ENCODE measurements around the gene DHTKD1.

The DHTKD1 gene

DNA sequence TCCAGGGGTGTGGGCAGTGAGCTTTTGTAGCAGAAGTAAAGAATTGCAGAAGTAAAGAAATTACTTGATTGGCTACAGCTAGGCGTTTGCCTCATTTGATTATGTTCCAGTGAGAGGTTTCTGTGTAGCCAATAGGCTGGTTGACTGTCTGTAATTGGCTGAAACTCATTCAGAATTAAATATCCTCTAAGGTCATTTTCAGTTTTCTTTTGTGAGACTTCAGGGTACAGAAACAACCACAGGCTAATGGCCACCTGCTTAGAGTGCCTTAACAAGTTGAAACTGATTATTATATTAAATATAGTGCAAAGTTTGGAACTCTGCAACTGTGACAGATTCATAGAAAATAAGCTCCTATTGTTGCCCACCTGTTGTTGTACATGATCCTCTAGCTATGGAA is 71.3 kb downstream of the DHTKD1 start:
- TF ChIP-seq, protein P1, sequence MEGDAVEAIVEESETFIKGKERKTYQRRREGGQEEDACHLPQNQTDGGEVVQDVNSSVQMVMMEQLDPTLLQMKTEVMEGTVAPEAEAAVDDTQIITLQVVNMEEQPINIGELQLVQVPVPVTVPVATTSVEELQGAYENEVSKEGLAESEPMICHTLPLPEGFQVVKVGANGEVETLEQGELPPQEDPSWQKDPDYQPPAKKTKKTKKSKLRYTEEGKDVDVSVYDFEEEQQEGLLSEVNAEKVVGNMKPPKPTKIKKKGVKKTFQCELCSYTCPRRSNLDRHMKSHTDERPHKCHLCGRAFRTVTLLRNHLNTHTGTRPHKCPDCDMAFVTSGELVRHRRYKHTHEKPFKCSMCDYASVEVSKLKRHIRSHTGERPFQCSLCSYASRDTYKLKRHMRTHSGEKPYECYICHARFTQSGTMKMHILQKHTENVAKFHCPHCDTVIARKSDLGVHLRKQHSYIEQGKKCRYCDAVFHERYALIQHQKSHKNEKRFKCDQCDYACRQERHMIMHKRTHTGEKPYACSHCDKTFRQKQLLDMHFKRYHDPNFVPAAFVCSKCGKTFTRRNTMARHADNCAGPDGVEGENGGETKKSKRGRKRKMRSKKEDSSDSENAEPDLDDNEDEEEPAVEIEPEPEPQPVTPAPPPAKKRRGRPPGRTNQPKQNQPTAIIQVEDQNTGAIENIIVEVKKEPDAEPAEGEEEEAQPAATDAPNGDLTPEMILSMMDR (IDR thresholded peaks at IDR 0.05; ENCODE audit: insufficient read depth, low read depth, low read length, missing control alignments) = no peak
- H3K4me3 ChIP-seq (ENCODE audit: low read length) = no peak overlapping the region
- DNase-seq (ENCODE audit: low read depth) = no peak

DNA sequence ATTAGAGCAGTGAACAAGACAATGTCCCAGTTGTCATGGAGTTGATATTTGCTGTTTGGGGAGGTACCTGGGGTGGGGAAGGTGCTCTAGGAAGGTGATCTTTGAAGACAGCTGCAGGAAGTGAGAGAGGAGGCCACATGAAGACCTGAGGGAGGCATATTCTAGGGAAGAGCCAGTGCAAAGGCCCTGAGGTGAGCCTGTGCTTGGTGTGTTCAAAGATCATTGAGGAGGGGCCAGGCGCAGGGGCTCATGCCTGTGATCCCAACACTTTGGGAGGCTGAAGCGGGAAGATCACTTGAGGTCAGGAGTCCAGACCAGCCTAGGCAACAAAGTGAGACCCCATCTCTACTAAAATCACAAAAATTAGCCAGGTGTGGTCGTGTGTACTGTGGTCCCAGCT is 75.8 kb downstream of the DHTKD1 start:
- H3K4me3 ChIP-seq (ENCODE audit: low read length) = no peak overlapping the region
- TF ChIP-seq, protein P1 (IDR thresholded peaks at IDR 0.05; ENCODE audit: insufficient read depth, low read depth, low read length, missing control alignments) = no peak
- DNase-seq (ENCODE audit: low read depth) = no peak

DNA sequence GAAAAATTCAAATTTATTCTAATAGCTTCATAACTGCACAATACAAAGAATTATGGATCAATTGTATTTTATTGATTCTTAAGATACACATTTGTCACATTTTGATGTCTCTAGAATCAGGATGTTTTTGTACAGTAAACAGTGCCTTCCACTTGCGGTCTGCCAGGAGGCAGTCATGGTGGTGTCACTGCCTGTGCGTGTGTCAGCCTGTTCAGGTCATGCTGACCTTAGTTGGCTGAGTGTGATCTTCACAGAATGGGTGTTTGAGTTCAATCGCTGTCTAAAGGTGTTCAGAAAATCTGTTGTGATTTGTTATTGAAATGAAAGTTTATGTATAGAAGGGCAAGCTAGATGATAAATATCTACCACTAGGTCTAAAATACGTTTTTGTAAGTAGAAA is 81.4 kb downstream of the DHTKD1 start:
- H3K4me3 ChIP-seq (ENCODE audit: low read length) = no peak overlapping the region
- TF ChIP-seq, protein P1 (IDR thresholded peaks at IDR 0.05; ENCODE audit: insufficient read depth, low read depth, low read length, missing control alignments) = no peak
- DNase-seq (ENCODE audit: low read depth) = peak; percentile 59

DNA sequence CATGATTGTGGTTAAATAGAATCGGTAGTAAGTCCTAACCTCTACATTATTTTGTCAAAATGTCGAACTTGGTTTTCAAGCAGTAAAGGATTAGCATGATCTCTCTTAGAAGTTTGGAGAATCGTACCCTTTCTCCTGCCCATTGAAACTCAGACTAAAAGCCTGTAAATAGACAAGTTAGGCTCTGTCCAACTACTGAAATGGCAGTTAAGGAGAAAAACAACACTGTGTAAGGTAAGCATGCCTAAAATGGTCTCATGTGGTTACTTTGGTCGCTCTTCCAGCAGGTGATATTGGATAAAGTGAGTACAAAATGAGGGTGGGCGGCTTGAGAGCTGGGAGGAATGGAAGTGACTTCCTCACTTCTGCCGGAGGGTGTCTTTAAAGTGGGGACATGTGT is 85.8 kb downstream of the DHTKD1 start:
- TF ChIP-seq, protein P1 (IDR thresholded peaks at IDR 0.05; ENCODE audit: insufficient read depth, low read depth, low read length, missing control alignments) = no peak
- no peak overlapping the region for H3K4me3 ChIP-seq (ENCODE audit: low read length)
- DNase-seq (ENCODE audit: low read depth) = no peak

DNA sequence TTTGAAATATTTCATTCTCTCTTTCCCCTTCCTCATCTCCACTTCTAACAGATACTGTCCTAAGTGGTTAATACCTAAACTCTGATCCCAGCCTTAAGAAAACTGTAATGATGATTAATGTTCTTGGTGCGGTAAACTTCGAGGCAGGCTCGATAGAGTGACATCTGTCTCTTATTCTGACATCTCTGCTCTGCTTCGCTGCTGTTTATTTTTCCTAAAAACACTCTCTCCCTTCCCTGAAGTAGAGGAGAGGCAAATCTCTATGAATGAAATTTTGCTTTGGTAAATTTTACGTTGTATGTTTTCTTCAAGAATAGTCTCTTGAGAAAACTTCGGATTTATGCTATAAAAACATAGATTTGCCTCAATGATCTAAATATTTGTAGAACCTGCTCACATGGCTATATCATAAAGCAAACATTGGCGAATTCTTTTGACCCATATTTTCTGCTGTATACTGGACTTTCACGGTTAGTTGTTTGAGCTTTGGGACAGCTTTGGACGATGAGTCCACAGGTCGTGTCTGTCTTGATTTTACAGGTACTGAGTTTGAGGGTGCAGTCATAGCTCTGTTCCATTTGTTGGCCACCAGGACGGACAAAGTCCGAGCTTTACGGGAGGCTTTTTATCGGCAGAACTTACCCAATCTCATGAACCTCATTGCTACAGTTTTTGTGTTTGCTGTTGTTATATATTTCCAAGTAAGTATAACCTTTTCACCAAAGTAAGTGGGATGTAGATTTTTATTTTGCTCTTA is 87.8 kb downstream of the DHTKD1 start:
- no peak overlapping the region for H3K4me3 ChIP-seq (ENCODE audit: low read length)
- no peak for DNase-seq (ENCODE audit: low read depth)
- TF ChIP-seq, protein P1 (IDR thresholded peaks at IDR 0.05; ENCODE audit: insufficient read depth, low read depth, low read length, missing control alignments) = no peak

DNA sequence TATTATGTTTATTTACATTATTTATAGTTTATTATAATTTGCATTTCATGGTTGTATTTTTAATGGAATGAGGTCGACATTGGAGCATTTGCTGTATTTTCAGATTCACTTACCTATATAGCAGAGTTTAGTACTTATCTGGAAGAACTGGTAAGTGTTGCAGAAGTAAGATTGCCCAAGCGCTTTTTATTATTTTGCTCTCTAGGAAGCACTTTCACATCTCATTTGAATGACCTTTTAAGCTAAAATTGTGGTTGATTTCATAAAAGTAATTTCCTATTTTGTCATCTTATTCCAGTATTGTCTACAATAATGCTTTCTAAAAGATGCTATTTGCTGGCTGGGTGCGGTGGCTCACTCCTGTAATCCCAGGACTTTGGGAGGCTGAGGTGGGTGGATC is 89.4 kb downstream of the DHTKD1 start:
- no peak overlapping the region for H3K4me3 ChIP-seq (ENCODE audit: low read length)
- DNase-seq (ENCODE audit: low read depth) = no peak
- TF ChIP-seq, protein P1 (IDR thresholded peaks at IDR 0.05; ENCODE audit: insufficient read depth, low read depth, low read length, missing control alignments) = no peak

DNA sequence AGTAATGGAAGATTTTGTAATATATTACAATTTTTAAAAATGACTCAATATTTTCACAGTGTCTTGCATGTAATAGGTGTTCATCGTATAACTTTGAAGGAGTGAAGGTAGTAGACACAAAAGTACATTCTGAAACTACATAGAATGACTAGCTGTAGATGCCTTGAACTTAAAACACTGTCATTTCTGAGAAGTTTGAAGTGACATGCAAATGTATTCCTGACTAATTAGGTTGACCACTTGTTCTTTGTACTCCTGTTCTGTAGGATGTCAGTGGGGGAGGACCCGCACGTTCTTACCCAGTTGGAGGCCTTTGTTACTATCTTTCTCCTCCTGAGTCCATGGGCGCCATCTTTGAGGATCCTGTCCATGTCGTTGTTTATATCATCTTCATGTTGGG is 91.9 kb downstream of the DHTKD1 start:
- no peak for DNase-seq (ENCODE audit: low read depth)
- TF ChIP-seq, protein P1 (IDR thresholded peaks at IDR 0.05; ENCODE audit: insufficient read depth, low read depth, low read length, missing control alignments) = no peak
- H3K4me3 ChIP-seq (ENCODE audit: low read length) = no peak overlapping the region

Measured in epithelial cell of esophagus (primary cell).